Globus pallidus (tissue), 1 donor: Measurements from ENCODE around the gene BCL2L1.
"Not testable (repeated sequence)": the region's sequence is repeated elsewhere in the genome, so short reads cannot be mapped to it uniquely, and the experiment has no call there.

Experiments
- DNase-seq: peaks from one replicate; pipeline ENCODE4 v3.0.0-alpha.2; 2015; ENCODE audit warnings: low spot score

BCL2L1 gene

DNA sequence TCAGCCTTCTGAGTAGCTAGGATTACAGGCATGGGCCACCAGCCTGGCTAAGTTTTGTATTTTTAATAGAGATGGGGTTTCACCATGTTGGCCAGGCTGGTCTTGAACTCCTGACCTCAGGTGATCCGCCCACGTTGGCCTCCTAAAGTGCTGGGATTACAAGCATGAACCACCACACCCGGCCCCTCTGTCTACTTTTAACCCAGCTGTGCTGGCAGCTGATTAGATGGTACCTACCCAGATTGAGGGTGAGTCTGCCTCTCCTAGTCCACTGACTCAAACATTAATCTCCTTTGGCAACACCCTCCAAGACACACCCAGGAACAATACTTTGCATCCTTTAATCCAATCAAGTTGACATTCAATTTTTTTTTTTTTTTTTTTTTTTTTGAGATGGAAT is 74.6 kb downstream of the BCL2L1 start:
- not testable (repeated sequence) for DNase-seq

GRCh38 chr20:31644701-31645100 is 78.0 kb downstream of the BCL2L1 start:
- no peak for DNase-seq

DNA sequence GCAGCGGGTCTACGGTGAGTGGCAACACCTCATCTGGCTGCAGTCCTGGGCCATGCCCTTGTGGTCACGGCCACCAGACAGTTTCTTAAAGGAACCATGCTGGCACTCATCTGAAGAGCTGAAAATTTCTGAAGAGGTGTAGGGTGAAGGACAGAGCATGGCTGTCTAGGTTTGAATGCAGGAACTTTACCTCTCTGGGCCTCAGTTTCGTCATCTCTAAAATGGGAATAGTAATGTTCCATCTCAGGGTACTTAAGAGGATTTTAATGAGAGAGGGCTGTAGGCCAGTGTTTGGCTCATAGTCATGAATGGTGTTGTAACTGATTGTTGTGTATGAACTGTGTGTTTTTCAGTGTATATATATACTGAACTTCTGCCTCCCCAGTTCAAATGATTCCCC is 79.1 kb downstream of the BCL2L1 start:
- no peak for DNase-seq

DNA sequence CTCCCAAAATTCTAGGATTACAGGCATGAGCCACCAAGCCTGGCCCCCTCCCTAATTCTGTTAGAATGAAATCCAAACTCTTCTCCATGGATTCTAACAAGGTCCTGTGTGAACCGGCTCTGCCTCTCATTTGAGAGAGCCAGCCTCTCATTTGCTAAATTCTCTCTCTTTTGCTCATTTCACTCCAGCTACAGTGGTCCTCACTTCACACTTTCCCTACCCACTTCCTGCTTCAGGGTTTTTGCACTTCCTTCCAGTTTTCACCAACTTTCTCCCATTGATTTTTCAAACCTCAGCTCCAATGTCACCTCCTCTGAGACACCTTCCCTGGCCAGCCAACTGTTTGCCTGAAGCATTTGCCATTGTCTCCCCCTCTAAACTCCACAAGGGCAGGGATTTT is 79.8 kb downstream of the BCL2L1 start:
- DNase-seq, result no peak

DNA sequence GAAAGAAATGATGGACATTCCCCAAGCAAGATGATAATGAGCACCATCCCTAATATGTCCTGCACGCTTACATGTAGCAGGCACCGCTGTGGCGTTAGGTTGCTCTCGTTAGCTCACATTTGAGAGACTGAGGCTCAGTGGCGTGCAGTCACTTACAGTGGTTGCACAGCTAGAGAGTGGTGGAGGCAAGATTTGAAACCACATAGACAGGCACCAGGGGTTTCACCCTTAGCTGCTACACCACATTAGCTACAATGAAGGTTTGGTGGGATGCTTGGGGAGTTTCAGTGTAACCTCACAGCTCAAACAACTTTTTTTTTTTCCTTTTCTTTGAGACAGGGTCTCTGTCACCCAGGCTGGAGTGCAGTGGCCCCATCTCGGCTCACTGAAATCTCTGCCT is 81.3 kb downstream of the BCL2L1 start:
- no peak for DNase-seq

DNA sequence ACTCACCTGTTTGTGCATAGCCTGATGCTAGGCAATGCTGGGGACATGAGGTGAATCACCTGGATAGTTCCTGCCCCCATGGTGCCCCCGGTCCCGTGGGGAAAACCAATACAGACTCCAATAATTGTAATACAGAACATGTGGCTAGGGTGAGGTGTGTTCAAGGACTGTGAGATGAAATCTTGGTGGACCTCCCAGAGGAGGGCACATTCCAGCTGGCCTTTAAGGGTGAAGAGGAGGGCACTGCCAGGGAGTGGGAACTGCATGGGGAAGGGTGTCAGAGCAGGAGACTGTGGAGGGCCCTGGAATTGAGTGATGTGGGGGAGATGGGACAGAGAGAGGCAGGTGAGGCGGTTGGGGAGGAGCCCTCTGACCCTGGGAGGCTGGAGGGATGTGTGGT is 82.4 kb downstream of the BCL2L1 start:
- DNase-seq, result no peak

- DNase-seq, result no peak
These were observed 83.9 kb downstream of the BCL2L1 start for GRCh38 chr20:31638816-31639215.

DNA sequence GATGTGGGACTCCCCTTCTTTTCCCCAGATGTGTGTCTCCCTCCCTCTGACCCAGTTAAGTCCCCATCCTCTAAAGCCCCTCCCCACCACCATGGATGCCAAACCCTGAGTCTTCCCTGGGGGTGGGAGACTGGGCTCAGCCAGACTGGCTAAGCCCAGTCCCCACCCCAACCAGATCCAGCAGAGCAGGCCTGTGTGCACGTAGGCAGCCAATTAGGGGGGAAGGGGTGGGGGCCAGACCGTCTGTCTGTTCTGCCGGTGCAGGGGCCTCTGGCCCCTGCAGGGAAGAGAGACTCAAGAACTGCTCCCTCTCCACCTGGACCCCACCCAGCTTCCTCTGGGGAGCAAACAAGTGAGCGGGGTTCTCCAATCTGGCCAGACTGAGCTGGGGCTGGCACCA is 84.4 kb downstream of the BCL2L1 start:
- DNase-seq, result no peak

GRCh38 chr20:31637660-31638059 is 85.0 kb downstream of the BCL2L1 start, which contains the start of gene COX4I2:
TSS of gene COX4I2 (plus strand) at chr20:31637912. CDS start at chr20:31639018, 1,106 bp downstream.
- no peak for DNase-seq

DNA sequence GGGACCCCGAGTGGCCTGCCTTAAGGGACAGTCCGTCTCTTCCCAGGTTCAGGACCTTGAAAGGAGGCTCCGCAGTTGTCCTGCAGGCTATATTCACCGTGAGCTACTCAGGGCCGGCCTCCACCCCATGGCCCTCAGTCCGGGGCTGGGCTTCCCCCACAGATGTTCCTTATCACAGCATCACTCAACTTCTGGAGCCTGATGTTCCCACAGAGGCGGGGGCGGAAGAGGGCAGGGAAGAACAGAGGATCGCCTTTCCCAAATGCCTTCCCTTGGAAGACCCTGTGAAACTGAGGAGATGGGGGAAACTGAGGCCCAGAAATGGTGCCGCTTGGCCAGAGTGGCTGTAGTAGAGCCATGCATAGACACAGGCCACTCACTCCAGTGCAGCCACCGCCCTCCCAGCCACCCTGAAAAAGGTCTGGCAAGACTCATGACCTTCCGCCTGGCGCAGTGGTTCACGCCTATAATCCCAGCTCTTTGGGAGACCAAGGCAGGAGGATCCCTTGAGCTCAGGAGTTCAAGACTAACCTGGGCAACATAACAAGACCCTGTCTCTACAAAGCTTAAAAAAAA is 89.2 kb downstream of the BCL2L1 start:
- no peak for DNase-seq

DNA sequence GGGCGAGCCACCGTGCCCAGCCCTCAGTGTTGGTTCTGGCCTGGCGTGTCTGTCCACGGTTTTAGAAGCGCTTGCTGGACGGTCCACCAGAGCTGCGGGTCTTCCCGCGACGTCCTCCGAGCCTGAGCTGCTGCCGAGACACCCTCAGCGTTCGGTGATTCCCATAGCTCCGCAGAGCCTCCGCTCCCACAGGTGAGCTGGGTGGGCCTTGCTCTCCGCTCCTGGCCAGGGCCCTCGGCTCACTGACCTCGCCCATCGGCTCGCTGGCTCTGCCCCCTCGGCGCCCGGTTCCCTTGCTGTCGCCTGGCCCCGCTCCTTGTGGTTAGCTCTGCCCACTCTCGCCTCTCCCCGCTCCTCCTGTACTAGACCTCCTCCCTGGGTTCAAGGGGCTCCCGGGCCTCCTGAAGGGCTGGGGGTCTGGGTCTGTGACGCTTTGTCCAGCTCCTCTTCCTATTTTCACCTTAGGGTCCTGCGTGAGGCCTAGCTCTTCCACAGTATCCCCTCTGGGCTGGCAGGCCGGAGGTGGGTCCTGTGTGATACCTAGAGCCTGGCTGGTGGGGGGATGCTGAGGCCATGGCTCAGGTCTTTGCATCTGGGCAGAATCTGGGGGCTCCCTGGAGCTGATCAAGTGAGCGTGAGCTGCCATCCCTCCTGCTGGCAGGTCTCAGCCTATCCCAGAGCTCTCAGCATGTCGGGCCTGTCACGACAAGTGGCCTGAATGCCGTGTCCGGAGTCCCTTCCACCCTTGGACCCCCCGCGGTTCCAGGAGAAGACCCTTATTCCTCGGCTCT is 89.9 kb downstream of the BCL2L1 start:
- no peak for DNase-seq

DNA sequence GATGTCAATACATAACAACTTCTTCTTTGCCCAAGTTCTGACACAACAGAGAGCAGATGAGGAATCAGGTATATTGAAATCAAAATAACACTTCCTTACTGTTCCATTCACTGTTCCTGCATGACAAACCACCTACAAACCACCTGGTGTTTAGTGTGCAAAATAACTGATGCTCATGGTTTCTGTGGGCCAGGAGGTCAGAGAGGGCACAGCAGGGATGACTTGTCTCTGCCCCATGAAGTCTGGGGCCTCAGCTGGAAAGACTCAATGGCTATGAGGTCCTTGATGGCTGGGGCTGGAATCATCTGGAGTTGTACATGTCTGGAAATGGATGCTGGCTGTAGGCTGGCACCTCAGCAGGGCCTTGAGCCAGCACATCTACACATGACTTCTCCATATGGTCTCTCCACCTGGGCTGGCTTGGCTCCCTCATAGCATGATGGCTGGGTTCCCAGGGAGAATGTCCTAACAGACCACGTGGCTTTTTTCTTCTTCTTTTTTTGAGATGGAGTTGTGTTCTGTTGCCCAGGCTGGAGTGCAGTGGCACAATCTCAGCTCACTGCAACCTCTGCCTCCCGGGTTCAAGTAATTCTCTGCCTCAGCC is 92.4 kb downstream of the BCL2L1 start:
- DNase-seq, result no peak

DNA sequence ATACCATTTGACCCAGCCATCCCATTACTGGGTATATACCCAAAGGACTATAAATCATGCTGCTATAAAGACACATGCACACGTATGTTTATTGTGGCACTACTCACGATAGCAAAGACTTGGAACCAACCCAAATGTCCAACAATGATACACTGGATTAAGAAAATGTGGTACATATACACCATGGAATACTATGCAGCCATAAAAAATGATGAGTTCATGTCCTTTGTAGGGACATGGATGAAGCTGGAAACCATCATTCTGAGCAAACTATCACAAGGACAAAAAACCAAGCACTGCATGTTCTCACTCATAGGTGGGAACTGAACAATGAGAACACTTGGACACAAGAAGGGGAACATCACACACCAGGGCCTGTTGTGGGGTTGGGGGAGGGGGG is 94.6 kb downstream of the BCL2L1 start:
- DNase-seq, result not testable (repeated sequence)

DNA sequence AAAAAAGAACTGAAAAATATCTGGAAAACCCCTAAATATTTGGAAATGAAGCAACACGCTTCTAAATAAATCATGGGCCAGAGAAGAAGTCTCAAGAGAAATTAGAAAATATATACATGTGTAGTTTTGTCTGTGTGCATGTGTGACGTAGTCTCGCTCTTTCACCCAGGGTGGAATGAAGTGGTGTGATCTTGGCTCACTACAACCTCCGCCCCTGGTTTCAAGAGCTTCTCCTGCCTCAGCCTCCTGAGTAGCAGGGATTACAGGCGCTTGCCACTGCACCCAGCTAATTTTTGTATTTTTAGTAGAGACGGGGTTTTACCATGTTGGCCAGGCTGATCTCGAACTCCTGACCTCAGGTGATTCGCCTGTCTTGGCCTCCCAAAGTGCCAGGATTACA is 96.1 kb downstream of the BCL2L1 start:
- DNase-seq, result not testable (repeated sequence)

DNA sequence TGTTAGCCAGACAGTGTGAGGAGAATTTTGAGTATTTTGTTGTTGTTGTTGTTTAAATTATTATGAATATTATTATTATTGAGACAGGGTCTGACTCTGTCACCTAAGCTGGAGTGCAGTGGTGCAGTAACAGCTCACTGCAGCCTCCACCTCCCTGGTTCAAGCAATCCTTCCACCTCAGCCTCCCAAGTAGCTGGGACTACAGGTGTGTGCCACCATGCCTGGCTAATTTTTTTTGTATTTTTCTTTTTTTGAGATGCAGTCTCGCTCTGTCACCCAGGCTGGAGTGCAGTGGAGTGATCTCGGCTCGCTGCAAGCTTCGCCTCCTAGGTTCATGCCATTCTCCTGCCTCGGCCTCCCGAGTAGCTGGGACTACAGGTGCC is 99.6 kb downstream of the BCL2L1 start:
- DNase-seq, result not testable (repeated sequence)

GRCh38 chr20:31620246-31620645 is 102.4 kb downstream of the BCL2L1 start:
- DNase-seq, result no peak

GRCh38 chr20:31617432-31618104 is 105.1 kb downstream of the BCL2L1 start:
- no peak for DNase-seq

GRCh38 chr20:31615416-31615815 is 107.3 kb downstream of the BCL2L1 start:
- no peak for DNase-seq
